SH-SY5Y (cell line): Measurements from ENCODE around the gene NDUFC2.

Experiments
- GATA2 ChIP-seq: IDR thresholded peaks from 2 replicates; pipeline ENCODE4 v1.6.1; 2011; ENCODE audit warnings: mild to moderate bottlenecking, low read depth, low read length
- GATA3 ChIP-seq: IDR thresholded peaks from 2 replicates; pipeline ENCODE4 v1.6.1; 2011; ENCODE audit warnings: low read depth, mild to moderate bottlenecking, low read length, moderate library complexity

NDUFC2 gene

GRCh38 chr11:78045851-78046485 lies 33.7 kb downstream of the NDUFC2 start:
- no peak; the same call in 1 of the 2 replicates for TF ChIP-seq GATA2
- TF ChIP-seq GATA3 = no peak

- no peak for TF ChIP-seq GATA2
- no peak for TF ChIP-seq GATA3
Measured at GRCh38 chr11:78044706-78045105, 35.0 kb downstream of the NDUFC2 start.

GRCh38 chr11:78041843-78042440 lies 37.7 kb downstream of the NDUFC2 start:
- no peak for TF ChIP-seq GATA3
- TF ChIP-seq GATA2 = no peak

GRCh38 chr11:78040691-78041379 lies 38.8 kb downstream of the NDUFC2 start:
- TF ChIP-seq GATA2 = no peak
- TF ChIP-seq GATA3 = no peak

- TF ChIP-seq GATA3 = no peak
- TF ChIP-seq GATA2 = no peak
Measured at GRCh38 chr11:78039919-78040671, 39.6 kb downstream of the NDUFC2 start.

GRCh38 chr11:78039391-78039918 lies 40.2 kb downstream of the NDUFC2 start:
- no peak for TF ChIP-seq GATA2
- TF ChIP-seq GATA3 = no peak

- TF ChIP-seq GATA2 (no peak), GATA3 (no peak)
Measured at GRCh38 chr11:78038697-78039313, 40.9 kb downstream of the NDUFC2 start.

- TF ChIP-seq GATA3 = no peak
- TF ChIP-seq GATA2 = no peak
Measured at GRCh38 chr11:78037825-78038620, 41.6 kb downstream of the NDUFC2 start.

GRCh38 chr11:78037056-78037455 lies 42.6 kb downstream of the NDUFC2 start:
- TF ChIP-seq GATA2 = no peak
- no peak for TF ChIP-seq GATA3

GRCh38 chr11:78036313-78036712 lies 43.3 kb downstream of the NDUFC2 start:
- no peak for TF ChIP-seq GATA2

- no peak for TF ChIP-seq GATA3
- no peak for TF ChIP-seq GATA2
Measured at GRCh38 chr11:78034623-78035022, 45.0 kb downstream of the NDUFC2 start.

GRCh38 chr11:78033040-78033439 lies 46.6 kb downstream of the NDUFC2 start:
- TF ChIP-seq GATA3 = no peak
- no peak for TF ChIP-seq GATA2

GRCh38 chr11:78032090-78032489 lies 47.6 kb downstream of the NDUFC2 start:
- TF ChIP-seq GATA3 (no peak), GATA2 (no peak)

- no peak for TF ChIP-seq GATA3
- no peak for TF ChIP-seq GATA2
Measured at GRCh38 chr11:78031629-78032028, 48.0 kb downstream of the NDUFC2 start.
